Colon (tissue), 2 donors: Measurements from ENCODE around the gene CNTN1.

Experiments used
- FAIRE-seq: peaks from 2 replicates; lab custom pipeline; 2012; peaks lifted over from hg19 to GRCh38; lab: Jason Lieb, UNC
- donor health status: control.
- donor health status: control.

Gene CNTN1

GRCh38 chr12:40691913-40692764, at the start of gene CNTN1:
Gene CNTN1, plus strand, starts transcription at chr12:40692439.
- no peak for FAIRE-seq

GRCh38 chr12:40643506-40643905, 48.7 kb upstream of the CNTN1 start:
- no peak for FAIRE-seq

GRCh38 chr12:40643976-40644375, 48.3 kb upstream of the CNTN1 start:
- no peak for FAIRE-seq

GRCh38 chr12:40644708-40645107, 47.5 kb upstream of the CNTN1 start:
- FAIRE-seq = no peak

- no peak for FAIRE-seq
Observed at GRCh38 chr12:40645361-40645760, 46.9 kb upstream of the CNTN1 start.

- no peak for FAIRE-seq
Observed at GRCh38 chr12:40646456-40646855, 45.8 kb upstream of the CNTN1 start.

- FAIRE-seq = no peak
Observed at GRCh38 chr12:40646911-40647310, 45.3 kb upstream of the CNTN1 start.

- FAIRE-seq = no peak
Observed at GRCh38 chr12:40647651-40648050, 44.6 kb upstream of the CNTN1 start.

GRCh38 chr12:40648519-40648918, 43.7 kb upstream of the CNTN1 start:
- FAIRE-seq = no peak

- FAIRE-seq = no peak
Observed at GRCh38 chr12:40650038-40650704, 42.1 kb upstream of the CNTN1 start.

- no peak for FAIRE-seq
Observed at GRCh38 chr12:40655451-40655850, 36.8 kb upstream of the CNTN1 start.

- FAIRE-seq = no peak
Observed at GRCh38 chr12:40662366-40662765, 29.9 kb upstream of the CNTN1 start.

GRCh38 chr12:40663781-40664180, 28.5 kb upstream of the CNTN1 start:
- FAIRE-seq = no peak

- no peak for FAIRE-seq
Observed at GRCh38 chr12:40668099-40668529, 24.1 kb upstream of the CNTN1 start.

- no peak for FAIRE-seq
Observed at GRCh38 chr12:40672741-40673271, 19.4 kb upstream of the CNTN1 start.

- FAIRE-seq = no peak
Observed at GRCh38 chr12:40681148-40681547, 11.1 kb upstream of the CNTN1 start.

GRCh38 chr12:40684986-40685385, 7.3 kb upstream of the CNTN1 start:
- FAIRE-seq = no peak

- no peak for FAIRE-seq
Observed at GRCh38 chr12:40688085-40688725, 4.0 kb upstream of the CNTN1 start.

- FAIRE-seq = no peak
Observed at GRCh38 chr12:40689576-40689975, 2.7 kb upstream of the CNTN1 start.

GRCh38 chr12:40692765-40693206, 547 bp downstream of the CNTN1 start:
- no peak for FAIRE-seq

GRCh38 chr12:40693207-40693821, 1.1 kb downstream of the CNTN1 start:
- no peak for FAIRE-seq

- no peak for FAIRE-seq
Observed at GRCh38 chr12:40697566-40698259, 5.5 kb downstream of the CNTN1 start.
